SJCRH30 (cell line): ENCODE measurements around the gene RETN. TPM values are rescaled to one million over a fixed set of nuclear protein-coding genes. Genes with fewer than 3 reads are reported as not detected.

ENCODE experiments used
- DNase-seq, 2 experiments: peaks; one replicate each; pipeline ENCODE4 v3.0.0-alpha.2; 2015 to 2020
- H3K27ac ChIP-seq: fragments of 250-450 bp; sonication (Bioruptor Pico); 2 replicates; pipeline ENCODE4 v1.5.1; 2020; ENCODE audit warnings: mild to moderate bottlenecking, moderate library complexity
- H3K27me3 ChIP-seq: fragments of 250-450 bp; sonication (Bioruptor Pico); 2 replicates; pipeline ENCODE4 v1.5.1; 2020; ENCODE audit warnings: mild to moderate bottlenecking, moderate library complexity
- H3K36me3 ChIP-seq: fragments of 250-450 bp; sonication (Bioruptor Pico); 2 replicates; pipeline ENCODE4 v1.5.1; 2020; ENCODE audit warnings: mild to moderate bottlenecking, moderate library complexity
- H3K4me1 ChIP-seq: fragments of 250-450 bp; sonication (Bioruptor Pico); 2 replicates; pipeline ENCODE4 v1.5.1; 2020; ENCODE audit warnings: mild to moderate bottlenecking, moderate library complexity
- H3K4me3 ChIP-seq: fragments of 250-450 bp; sonication (Bioruptor Pico); 2 replicates; pipeline ENCODE4 v1.5.1; 2020; ENCODE audit warnings: mild to moderate bottlenecking, moderate library complexity
- H3K9me3 ChIP-seq: fragments of 250-450 bp; sonication (Bioruptor Pico); replicated peaks from 2 replicates; pipeline ENCODE4 v1.5.1; 2020; ENCODE audit warnings: mild to moderate bottlenecking, moderate library complexity
- total RNA-seq: library from RNA; depleted of rRNA; stranded (reverse); fragments of >200 nt; shearing (Covaris generic); gene quantifications from 2 replicates; pipeline ENCODE4 v1.2.3, GENCODE V29; 2014; rRNA removed

Gene RETN, protein sequence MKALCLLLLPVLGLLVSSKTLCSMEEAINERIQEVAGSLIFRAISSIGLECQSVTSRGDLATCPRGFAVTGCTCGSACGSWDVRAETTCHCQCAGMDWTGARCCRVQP
- total RNA-seq = not detected in 2 replicates

- Histone ChIP-seq H3K9me3 (no peaks in the 10 kb centered on the region), H3K4me1 (no peaks in the 10 kb centered on the region), H3K4me3 (no peak within 1 kb of the TSS), H3K27ac (no peak within 1 kb of the TSS), H3K27me3 (no peaks in the 10 kb centered on the region), H3K36me3 (no peaks in the 10 kb centered on the region)
- no peak for DNase-seq
Measured at GRCh38 chr19:7668842-7669241, at the start of gene RETN. Gene RETN, plus strand, starts transcription at chr19:7669049. Its CDS starts 278 bp downstream, at chr19:7669327.

DNA sequence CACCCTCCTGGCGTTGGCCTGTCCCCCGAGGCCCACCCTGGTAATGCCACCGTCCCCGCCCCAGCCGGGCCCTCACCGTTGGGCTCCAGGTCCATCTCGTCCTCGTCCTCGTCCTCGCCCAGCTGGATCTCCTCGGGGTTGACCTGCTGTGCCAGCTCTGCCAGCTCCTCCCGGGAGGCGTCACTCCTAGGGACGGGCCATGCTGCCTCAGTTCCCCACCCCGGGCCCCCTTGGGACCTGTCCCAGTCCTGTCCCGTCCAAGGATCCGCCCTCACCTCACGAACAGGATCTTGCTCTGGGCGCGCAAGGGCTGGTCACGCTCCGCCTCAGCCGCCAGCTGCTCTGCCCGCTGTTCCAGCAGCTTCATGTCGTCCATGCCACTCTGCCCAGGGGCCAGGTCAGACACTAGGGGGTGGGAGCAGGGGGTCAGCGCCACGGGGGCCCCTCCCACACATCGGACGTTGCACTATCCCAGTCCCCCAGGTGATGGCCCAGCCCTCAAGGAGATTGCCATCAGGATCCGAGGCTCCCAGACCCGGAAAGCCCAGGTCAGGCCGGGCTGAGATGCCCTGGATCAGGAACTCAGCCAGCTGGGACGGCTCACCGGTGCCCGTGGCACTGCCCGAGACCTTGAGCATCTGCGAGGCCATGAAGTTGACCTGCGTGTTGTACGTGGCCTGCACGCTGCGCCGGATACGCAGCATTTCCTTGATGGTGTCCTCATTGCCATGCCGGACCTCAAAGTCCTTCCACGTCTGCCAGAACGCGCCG is 49.0 kb upstream of the RETN start:
- H3K27ac ChIP-seq = no peak overlapping the region; the same call in 1 of the 2 replicates
- peaks cover 3% of the 10 kb centered on the region; the same call in 1 of the 2 replicates for H3K36me3 ChIP-seq

GRCh38 chr19:7620442-7621412 is 48.1 kb upstream of the RETN start:
- DNase-seq = no peak
- peaks cover 3% of the 10 kb centered on the region; the same call in 1 of the 2 replicates for H3K36me3 ChIP-seq

More for the DNA sequence above, 49.0 kb upstream of the RETN start:
- no peak for DNase-seq
- Histone ChIP-seq H3K4me3 (no peak overlapping the region), H3K4me1 (no peaks in the 10 kb centered on the region), H3K27me3 (no peaks in the 10 kb centered on the region), H3K9me3 (no peaks in the 10 kb centered on the region)

GRCh38 chr19:7622933-7623685 is 45.7 kb upstream of the RETN start:
- Histone ChIP-seq H3K4me1 (no peaks in the 10 kb centered on the region), H3K27ac (no peak overlapping the region), H3K27me3 (no peaks in the 10 kb centered on the region), H3K9me3 (no peaks in the 10 kb centered on the region), H3K36me3 (peaks cover 8% of the 10 kb centered on the region; the same call in 1 of the 2 replicates), H3K4me3 (no peak overlapping the region)
- DNase-seq = peak in 1 of 2 experiments; percentile 16

More at GRCh38 chr19:7620442-7621412, 48.1 kb upstream of the RETN start:
- H3K4me1 ChIP-seq = no peaks in the 10 kb centered on the region
- H3K27me3 ChIP-seq = no peaks in the 10 kb centered on the region
- H3K27ac ChIP-seq = no peak overlapping the region
- no peaks in the 10 kb centered on the region for H3K9me3 ChIP-seq
- no peak overlapping the region for H3K4me3 ChIP-seq

GRCh38 chr19:7623725-7624603 is 44.9 kb upstream of the RETN start:
- Histone ChIP-seq H3K9me3 (no peaks in the 10 kb centered on the region), H3K4me1 (no peaks in the 10 kb centered on the region), H3K27me3 (no peaks in the 10 kb centered on the region), H3K27ac (no peak overlapping the region), H3K4me3 (no peak overlapping the region), H3K36me3 (peaks cover 8% of the 10 kb centered on the region; the same call in 1 of the 2 replicates)
- no peak for DNase-seq

GRCh38 chr19:7624810-7625209 is 44.0 kb upstream of the RETN start:
- no peak overlapping the region for H3K4me3 ChIP-seq
- no peaks in the 10 kb centered on the region for H3K4me1 ChIP-seq
- no peak for DNase-seq
- H3K9me3 ChIP-seq = no peaks in the 10 kb centered on the region
- H3K27ac ChIP-seq = no peak overlapping the region
- peaks cover 8% of the 10 kb centered on the region; the same call in 1 of the 2 replicates for H3K36me3 ChIP-seq
- H3K27me3 ChIP-seq = no peaks in the 10 kb centered on the region

- no peak for DNase-seq
- H3K27me3 ChIP-seq = no peaks in the 10 kb centered on the region
- H3K36me3 ChIP-seq = peaks cover 8% of the 10 kb centered on the region; the same call in 1 of the 2 replicates
- no peaks in the 10 kb centered on the region for H3K4me1 ChIP-seq
- no peak overlapping the region for H3K4me3 ChIP-seq
- H3K9me3 ChIP-seq = no peaks in the 10 kb centered on the region
- no peak overlapping the region for H3K27ac ChIP-seq
Measured at GRCh38 chr19:7625763-7626372, 43.0 kb upstream of the RETN start.

DNA sequence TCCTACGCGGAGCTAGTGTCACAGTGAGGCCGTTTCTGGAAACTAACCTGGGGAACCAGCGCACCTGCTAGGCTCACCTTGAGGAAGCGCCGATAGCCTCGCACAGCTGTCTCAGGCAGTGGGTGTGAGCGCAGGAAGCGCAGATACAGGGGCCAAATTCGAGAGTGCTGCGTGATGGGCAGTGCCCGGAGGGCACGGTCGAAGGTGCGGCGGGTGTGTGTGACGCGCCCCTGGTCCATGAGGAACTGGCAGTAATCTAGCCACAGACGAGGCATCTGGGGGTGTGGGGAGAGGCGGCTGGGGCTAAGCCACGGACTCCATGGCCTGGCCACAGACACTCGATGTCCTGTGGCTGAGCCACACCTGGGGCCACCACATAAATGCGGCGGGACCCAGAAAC is 41.7 kb upstream of the RETN start:
- peaks cover 8% of the 10 kb centered on the region; the same call in 1 of the 2 replicates for H3K36me3 ChIP-seq
- no peaks in the 10 kb centered on the region for H3K9me3 ChIP-seq
- DNase-seq = no peak

GRCh38 chr19:7628589-7629311 is 40.1 kb upstream of the RETN start:
- peak in 1 of 2 experiments; percentile 14 for DNase-seq
- H3K9me3 ChIP-seq = no peaks in the 10 kb centered on the region

More for the DNA sequence above, 41.7 kb upstream of the RETN start:
- Histone ChIP-seq H3K4me3 (no peak overlapping the region), H3K4me1 (no peaks in the 10 kb centered on the region), H3K27me3 (no peaks in the 10 kb centered on the region), H3K27ac (no peak overlapping the region)

DNA sequence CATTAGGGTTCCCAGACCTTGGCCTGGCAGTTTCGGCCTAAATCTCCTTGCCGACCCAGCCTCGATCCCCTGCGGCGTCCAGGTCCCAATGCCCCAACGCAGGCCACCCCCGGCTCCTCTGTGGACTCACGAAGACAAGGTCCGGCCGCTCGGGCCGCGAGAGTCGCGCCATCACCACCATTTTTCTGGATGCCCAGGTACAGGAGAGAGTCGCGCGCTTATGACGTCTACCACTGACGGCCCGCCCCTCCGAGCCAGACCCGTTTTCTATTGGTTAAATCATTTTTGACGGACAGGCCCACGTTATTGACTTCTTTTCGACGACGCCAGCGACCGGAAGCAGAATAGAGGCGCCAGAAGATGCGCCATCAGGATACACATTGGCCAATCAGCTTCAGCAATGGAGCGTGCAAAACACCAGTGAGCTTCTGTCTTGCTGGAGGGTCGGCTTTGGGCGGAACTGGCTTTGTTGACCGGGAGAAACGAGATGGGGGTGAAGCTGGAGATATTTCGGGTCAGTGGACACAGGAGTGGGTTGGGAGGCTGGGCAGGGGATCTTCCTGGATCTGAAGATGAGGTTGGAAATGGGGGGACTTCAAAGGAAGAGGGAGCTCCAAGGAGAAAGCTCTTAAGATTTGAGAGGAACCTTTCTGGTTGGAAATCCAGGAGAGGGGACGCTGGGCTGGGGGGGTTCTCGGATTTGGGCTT is 39.3 kb upstream of the RETN start, which contains the start of the genes PET100 and XAB2:
Gene PET100, plus strand, starts transcription at position 447 of the 708 bp plus-strand sequence. Its CDS starts 41 bp downstream, at position 488.
Gene XAB2, minus strand, starts transcription at position 199 of the 708 bp plus-strand sequence. Its CDS starts 18 bp downstream, at position 181.
- Histone ChIP-seq H3K9me3 (no peaks in the 10 kb centered on the region), H3K27me3 (no peaks in the 10 kb centered on the region), H3K36me3 (0 out of 2 replicates have a peak, but pooled peaks cover 5% of the 10 kb centered on the region), H3K4me3 (peak within 1 kb of the TSS; percentile 90), H3K27ac (peak within 1 kb of the TSS; percentile 61), H3K4me1 (no peaks in the 10 kb centered on the region)
- peak; percentile 96 to 98 for DNase-seq

More at GRCh38 chr19:7628589-7629311, 40.1 kb upstream of the RETN start:
- Histone ChIP-seq H3K27ac (peak overlapping the region; percentile 61), H3K4me1 (no peaks in the 10 kb centered on the region), H3K36me3 (0 out of 2 replicates have a peak, but pooled peaks cover 5% of the 10 kb centered on the region), H3K27me3 (no peaks in the 10 kb centered on the region), H3K4me3 (peak overlapping the region; percentile 90)

DNA sequence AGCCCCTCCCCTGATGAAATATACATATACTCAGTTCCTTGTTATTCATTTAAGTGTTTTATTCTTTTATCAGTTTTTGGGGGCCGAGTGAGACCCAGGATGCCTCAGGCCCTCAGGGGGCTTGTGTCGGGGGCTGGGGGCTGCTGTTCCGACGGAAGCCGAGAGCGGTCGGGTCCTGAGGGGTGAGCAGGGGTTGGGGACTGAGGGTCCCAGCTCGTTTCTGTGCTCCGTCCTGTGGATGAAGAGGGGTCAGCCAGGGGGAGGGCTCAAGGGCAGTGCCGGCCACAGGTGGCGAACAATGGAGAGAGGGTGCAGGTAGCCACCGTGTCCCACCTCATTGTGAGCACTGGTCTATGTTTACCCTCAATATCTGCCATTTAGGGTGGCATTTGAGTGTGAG is 37.3 kb upstream of the RETN start:
- Histone ChIP-seq H3K36me3 (0 out of 2 replicates have a peak, but pooled peaks cover 4% of the 10 kb centered on the region), H3K4me3 (no peak overlapping the region), H3K9me3 (no peaks in the 10 kb centered on the region), H3K27me3 (no peaks in the 10 kb centered on the region), H3K4me1 (no peaks in the 10 kb centered on the region), H3K27ac (no peak overlapping the region)
- no peak for DNase-seq
